ENCODE results near the gene PJA2.

GRCh38 chr5:109345699-109346098 is 64.1 kb downstream of the PJA2 start:
- TF ChIP-seq GATA2 (IDR thresholded peaks at IDR 0.05; ENCODE audit: low read depth, low read length) (no peak), GATA3 (IDR thresholded peaks at IDR 0.05; ENCODE audit: low read depth, low read length) (no peak)

Data from SH-SY5Y (cell line).